Panc1 (cell line): ENCODE data around the gene SPTBN1. TPM values are rescaled to one million over a fixed set of nuclear protein-coding genes. Genes with fewer than 3 reads are reported as not detected.
A peak's percentile ranks its signal among the peaks of the same experiment; 100 is the strongest.

ENCODE experiments used
- ATAC-seq: fragments of 200-7000 bp; cut with Tn5 transposase; 2 replicates; pipeline ENCODE4 v1.9.1; 2020; ENCODE audit warnings: mild to moderate bottlenecking, moderate library complexity
- BruUV-seq: library from RNA; stranded (reverse); fragments of 400-500 nt; replicated peaks from 2 replicates; lab custom pipeline; 2021; lab: Mats Ljungman, UMichigan
- CTCF ChIA-PET: fragments of 300-600 bp; sonication (Branson Sonifier 250); formaldehyde crosslinking; loops from one replicate; lab custom pipeline; 2022; ENCODE audit warnings: antibody characterized with exemption; lab: Charles Lee
- POLR2A ChIA-PET: fragments of 300-600 bp; sonication (Branson Sonifier 250); formaldehyde crosslinking; loops from one replicate; lab custom pipeline; 2022; ENCODE audit warnings: antibody characterized with exemption; lab: Charles Lee
- DNase-seq: peaks from one replicate; pipeline ENCODE4 v3.0.0-alpha.2; 2010; ENCODE audit warnings: low read depth, low spot score
- H3K27ac ChIP-seq: 2 replicates; pipeline ENCODE4 v1.5.1; 2011; ENCODE audit warnings: mild to moderate bottlenecking, low read length, inconsistent platforms
- H3K27me3 ChIP-seq: fragments of 200-500 bp; sonication (Bioruptor generic); 2 replicates; pipeline ENCODE4 v1.6.0; 2014; ENCODE audit warnings: low read length, inconsistent platforms; ENCODE audit not compliant: control insufficient read depth, insufficient read depth
- H3K36me3 ChIP-seq: fragments of 200-500 bp; sonication (Bioruptor generic); 2 replicates; pipeline ENCODE4 v1.5.1; 2014; ENCODE audit warnings: inconsistent platforms, mild to moderate bottlenecking, low read length, moderate library complexity; ENCODE audit not compliant: control insufficient read depth, insufficient read depth
- H3K4me1 ChIP-seq: 2 replicates; pipeline ENCODE4 v1.5.1; 2011; ENCODE audit warnings: inconsistent platforms, mild to moderate bottlenecking, low read length, moderate library complexity; ENCODE audit not compliant: control insufficient read depth, insufficient read depth
- H3K4me3 ChIP-seq, 2 experiments: 2 replicates each; pipeline ENCODE4 v1.5.1; 2011 to 2012; ENCODE audit warnings: low read depth in 2 of 2, low read length in 2 of 2, mild to moderate bottlenecking in 2 of 2, inconsistent platforms in 1 of 2, moderate library complexity in 1 of 2
- H3K9me3 ChIP-seq: fragments of 200-500 bp; sonication (Bioruptor generic); 2 replicates; pipeline ENCODE4 v1.5.1; 2014; ENCODE audit warnings: low read depth, mild to moderate bottlenecking, inconsistent platforms, low read length, moderate library complexity; ENCODE audit not compliant: control insufficient read depth, insufficient read depth
- CTCF ChIP-seq: fragments of 450-650 bp; IDR thresholded peaks from 2 replicates; pipeline ENCODE4 v1.5.1; 2017; ENCODE audit warnings: mild to moderate bottlenecking
- POLR2AphosphoS5 ChIP-seq: IDR thresholded peaks from 2 replicates; pipeline ENCODE4 v1.6.1; 2012; ENCODE audit warnings: mild to moderate bottlenecking, low read depth, low read length, moderate library complexity
- REST ChIP-seq, 2 experiments: IDR thresholded peaks; 2 replicates each; pipeline ENCODE4 v1.6.1; 2011 to 2012; ENCODE audit warnings: low read depth in 2 of 2, control low read depth in 1 of 2, low read length in 1 of 2, mild to moderate bottlenecking in 1 of 2, moderate library complexity in 1 of 2; ENCODE audit not compliant: insufficient read depth in 1 of 2
- SIN3A ChIP-seq: IDR thresholded peaks from 2 replicates; pipeline ENCODE4 v1.6.1; 2012; ENCODE audit warnings: low read depth, mild to moderate bottlenecking, low read length, moderate library complexity, borderline replicate concordance; ENCODE audit not compliant: insufficient read depth
- TCF7L2 ChIP-seq: IDR thresholded peaks from 2 replicates; pipeline ENCODE4 v1.6.1; 2011; ENCODE audit warnings: mild to moderate bottlenecking, low read depth, low read length, inconsistent platforms
- in situ Hi-C: cut with HindIII; loops from 2 replicates; pipeline ENCODE4 v1.10.0; 2016; ENCODE audit warnings: low sequenced_read_pairs, low pct_unique_long_range_greater_than_20kb
- intact Hi-C: fragments of 100-400 bp; cut with micrococcal nuclease; formaldehyde crosslinking; loops from one replicate; pipeline ENCODE4 v1.10.0; 2022; ENCODE audit not compliant: unreplicated experiment
- total RNA-seq: library from RNA; stranded (reverse); gene quantifications from one replicate; pipeline ENCODE4 v1.2.1, GENCODE V29; 2021; ENCODE audit not compliant: unreplicated experiment

SPTBN1 gene
- total RNA-seq, 1 experiment from 2014 or later: 169 TPM

GRCh38 chr2:54572262-54572635 lies 116.1 kb downstream of the SPTBN1 start:
- peak; percentile 79 for ATAC-seq
- intact Hi-C loops: no loop called here

More at GRCh38 chr2:54572262-54572635, 116.1 kb downstream of the SPTBN1 start:
- Histone ChIP-seq H3K9me3 (no peaks in the 10 kb centered on the region), H3K27me3 (no peaks in the 10 kb centered on the region), H3K27ac (peak overlapping the region; percentile 90), H3K36me3 (no peaks in the 10 kb centered on the region), H3K4me3 (peak overlapping the region in 1 of 2 experiments; percentile 14; a peak in 1 of 4 replicates), H3K4me1 (peaks cover 87% of the 10 kb centered on the region)
- in situ Hi-C loops: no loop called here
- DNase-seq: no peak
- no TSS peak for BruUV-seq
- TF ChIP-seq SIN3A (0 out of 2 replicates have a peak, but pooled peaks have one; percentile 66), REST (IDR thresholded peaks at IDR 0.05; ENCODE audit: insufficient read depth in 1 of 2, low read depth in 2 of 2, low read length in 1 of 2) (peak in 1 of 2 experiments; percentile 40; a peak in 1 of 4 replicates), TCF7L2 (peak; percentile 68), CTCF (no peak), POLR2AphosphoS5 (peak; percentile 88)
- CTCF ChIA-PET: interaction anchor here (0.6 kb wide), 1 partner anchor 36 kb away, joined by 8 read pairs; no protein-coding TSS in a partner anchor
- POLR2A ChIA-PET: no interaction called here
